Natural killer cell (primary cell): ENCODE data around the gene NPAS3. TPM values are rescaled to one million over a fixed set of nuclear protein-coding genes. Genes with fewer than 3 reads are reported as not detected.

ENCODE experiments used
- ATAC-seq, 3 donors: fragments of 150-1000 bp in 2 of 3; fragments of 200-7000 bp in 1 of 3; cut with Tn5 transposase; 1 replicate in 1 of 3; 2 replicates in 2 of 3; pipeline ENCODE4 v1.10.0; 2021; ENCODE audit warnings: mild to moderate bottlenecking in 2 of 3, moderate library complexity in 2 of 3
- DNase-seq, 2 donors: peaks; one replicate each; pipeline versions ENCODE4 v3.0.0 to v3.0.0-alpha.2; 2013 to 2021; ENCODE audit warnings: mixed read lengths in 1 of 2
- H3K27ac ChIP-seq: one replicate; pipeline ENCODE4 v1.5.1; 2013; ENCODE audit warnings: mild to moderate bottlenecking, low read length
- H3K27me3 ChIP-seq: one replicate; pipeline ENCODE4 v1.6.1; 2013; ENCODE audit warnings: low read length; ENCODE audit not compliant: control insufficient read depth, insufficient read depth
- H3K36me3 ChIP-seq: one replicate; pipeline ENCODE4 v1.6.1; 2013; ENCODE audit warnings: low read length; ENCODE audit not compliant: control insufficient read depth, insufficient read depth
- H3K4me1 ChIP-seq: one replicate; pipeline ENCODE4 v1.6.1; 2013; ENCODE audit warnings: low read length; ENCODE audit not compliant: control insufficient read depth, insufficient read depth
- H3K4me3 ChIP-seq: one replicate; pipeline ENCODE4 v1.5.1; 2013; ENCODE audit warnings: low read length
- H3K9me3 ChIP-seq: one replicate; pipeline ENCODE4 v1.6.1; 2013; ENCODE audit warnings: low read length; ENCODE audit not compliant: control insufficient read depth, insufficient read depth
- H3K27ac Mint-ChIP-seq, 2 donors: one replicate each; pipeline ENCODE4 v1.8.0; 2022; ENCODE audit warnings: mild to moderate bottlenecking in 2 of 2, mixed read lengths in 2 of 2, moderate library complexity in 1 of 2
- H3K27me3 Mint-ChIP-seq, 2 donors: one replicate each; pipeline ENCODE4 v1.8.0; 2022; ENCODE audit warnings: low read depth in 2 of 2, mixed read lengths in 2 of 2
- H3K36me3 Mint-ChIP-seq: one replicate; pipeline ENCODE4 v1.8.0; 2022; ENCODE audit warnings: mixed read lengths
- H3K4me1 Mint-ChIP-seq, 2 donors: one replicate each; pipeline ENCODE4 v1.8.0; 2022; ENCODE audit warnings: mixed read lengths in 2 of 2
- H3K4me3 Mint-ChIP-seq: one replicate; pipeline ENCODE4 v1.8.0; 2022; ENCODE audit warnings: mild to moderate bottlenecking, moderate library complexity, mixed read lengths
- H3K9me3 Mint-ChIP-seq, 2 donors: one replicate each; pipeline ENCODE4 v1.8.0; 2022; ENCODE audit warnings: mixed read lengths in 2 of 2
- WGBS: methylation state at CpG from one replicate; pipeline ENCODE4 v1.1.7; 2013; ENCODE audit warnings: missing lambda C conversion rate; ENCODE audit not compliant: insufficient coverage; 5-methylcytosine and 5-hydroxymethylcytosine counted together
- intact Hi-C: fragments of 100-400 bp; cut with micrococcal nuclease; formaldehyde crosslinking; loops from one replicate; pipeline ENCODE4 v1.14.2; 2022
- total RNA-seq, 4 donors: library from RNA; stranded (reverse); fragments of 120-200 nt in 1 of 4; gene quantifications; one replicate each; pipeline versions ENCODE4 v1.2.3 to v1.2.4, GENCODE V29; 2013 to 2022
- TF ChIP-seq, protein P1 (sequence below): fragments of 200-600 bp; IDR thresholded peaks from one replicate; pipeline ENCODE4 v1.8.0; 2022; ENCODE audit warnings: antibody characterized with exemption

NPAS3 gene
- total RNA-seq, 3 donors from 2014 or later (not counting 1 experiment from before 2014, with no cell fraction given) = not detected

GRCh38 chr14:33655421-33655820 is 716.7 kb downstream of the NPAS3 start:
- no peak overlapping the region for H3K27ac ChIP-seq
- no peak overlapping the region for H3K27ac Mint-ChIP-seq
- 72% methylated on average over 2 of the region's 4 CpGs for WGBS

GRCh38 chr14:33657476-33657875 is 718.8 kb downstream of the NPAS3 start:
- Mint-ChIP-seq H3K27me3 (no peaks in the 10 kb centered on the region), H3K4me3 (no peak overlapping the region), H3K36me3 (no peaks in the 10 kb centered on the region), H3K9me3 (peaks cover 0 to 8% of the 10 kb centered on the region in 2 donors), H3K27ac (no peak overlapping the region), H3K4me1 (no peaks in the 10 kb centered on the region)
- H3K27me3 ChIP-seq = no peaks in the 10 kb centered on the region
- ATAC-seq (no peak), DNase-seq (no peak)
- H3K27ac ChIP-seq = no peak overlapping the region
- no peaks in the 10 kb centered on the region for H3K36me3 ChIP-seq
- TF ChIP-seq, protein P1, sequence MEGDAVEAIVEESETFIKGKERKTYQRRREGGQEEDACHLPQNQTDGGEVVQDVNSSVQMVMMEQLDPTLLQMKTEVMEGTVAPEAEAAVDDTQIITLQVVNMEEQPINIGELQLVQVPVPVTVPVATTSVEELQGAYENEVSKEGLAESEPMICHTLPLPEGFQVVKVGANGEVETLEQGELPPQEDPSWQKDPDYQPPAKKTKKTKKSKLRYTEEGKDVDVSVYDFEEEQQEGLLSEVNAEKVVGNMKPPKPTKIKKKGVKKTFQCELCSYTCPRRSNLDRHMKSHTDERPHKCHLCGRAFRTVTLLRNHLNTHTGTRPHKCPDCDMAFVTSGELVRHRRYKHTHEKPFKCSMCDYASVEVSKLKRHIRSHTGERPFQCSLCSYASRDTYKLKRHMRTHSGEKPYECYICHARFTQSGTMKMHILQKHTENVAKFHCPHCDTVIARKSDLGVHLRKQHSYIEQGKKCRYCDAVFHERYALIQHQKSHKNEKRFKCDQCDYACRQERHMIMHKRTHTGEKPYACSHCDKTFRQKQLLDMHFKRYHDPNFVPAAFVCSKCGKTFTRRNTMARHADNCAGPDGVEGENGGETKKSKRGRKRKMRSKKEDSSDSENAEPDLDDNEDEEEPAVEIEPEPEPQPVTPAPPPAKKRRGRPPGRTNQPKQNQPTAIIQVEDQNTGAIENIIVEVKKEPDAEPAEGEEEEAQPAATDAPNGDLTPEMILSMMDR = no peak
- WGBS = 64% methylated on average over 1 of the region's 3 CpGs
- no peaks in the 10 kb centered on the region for H3K4me1 ChIP-seq
- no peak overlapping the region for H3K4me3 ChIP-seq
- no peaks in the 10 kb centered on the region for H3K9me3 ChIP-seq
- intact Hi-C loops = no loop called here

More at GRCh38 chr14:33655421-33655820, 716.7 kb downstream of the NPAS3 start:
- Mint-ChIP-seq H3K4me3 (no peak overlapping the region), H3K4me1 (no peaks in the 10 kb centered on the region), H3K36me3 (no peaks in the 10 kb centered on the region), H3K27me3 (no peaks in the 10 kb centered on the region), H3K9me3 (peaks cover 0 to 4% of the 10 kb centered on the region in 2 donors)
- ATAC-seq (no peak), DNase-seq (no peak)
- no peaks in the 10 kb centered on the region for H3K4me1 ChIP-seq
- no peaks in the 10 kb centered on the region for H3K27me3 ChIP-seq
- intact Hi-C loops = no loop called here
- no peaks in the 10 kb centered on the region for H3K9me3 ChIP-seq
- H3K4me3 ChIP-seq = no peak overlapping the region
- no peaks in the 10 kb centered on the region for H3K36me3 ChIP-seq
- TF ChIP-seq, protein P1 = no peak

DNA sequence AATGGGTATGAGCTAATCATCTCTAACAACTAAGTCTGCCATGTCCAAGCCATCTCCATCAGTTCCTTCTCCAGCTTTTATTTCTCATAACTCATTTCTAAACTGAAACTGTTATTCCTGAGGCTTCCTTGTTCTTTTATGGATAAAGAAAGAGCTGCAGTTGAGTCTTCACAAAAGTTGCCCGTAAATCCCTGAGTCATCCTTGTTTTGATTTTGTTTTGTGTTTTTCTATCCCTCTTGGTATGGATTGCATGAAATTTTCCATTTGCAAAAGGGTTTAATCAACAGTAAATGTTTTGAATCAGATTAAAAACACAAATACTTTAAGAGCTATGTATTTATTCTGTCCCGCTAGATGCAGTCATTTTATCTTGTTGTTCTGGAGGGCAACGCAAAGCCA is 721.6 kb downstream of the NPAS3 start:
- no peaks in the 10 kb centered on the region for H3K9me3 ChIP-seq
- H3K4me1 ChIP-seq = no peaks in the 10 kb centered on the region
- TF ChIP-seq, protein P1 = no peak
- H3K4me3 ChIP-seq = no peak overlapping the region
- no peaks in the 10 kb centered on the region for H3K27me3 Mint-ChIP-seq
- ATAC-seq (no peak), DNase-seq (no peak)
- 89% methylated on average over 3 of the region's 3 CpGs for WGBS
- no peak overlapping the region for H3K27ac Mint-ChIP-seq
- no peak overlapping the region for H3K27ac ChIP-seq
- H3K9me3 Mint-ChIP-seq = peaks cover 0 to 12% of the 10 kb centered on the region in 2 donors
- no peaks in the 10 kb centered on the region for H3K4me1 Mint-ChIP-seq
- no peaks in the 10 kb centered on the region for H3K36me3 ChIP-seq
- no peaks in the 10 kb centered on the region for H3K27me3 ChIP-seq
- H3K4me3 Mint-ChIP-seq = no peak overlapping the region
- H3K36me3 Mint-ChIP-seq = peaks cover 10% of the 10 kb centered on the region
- intact Hi-C loops = no loop called here

GRCh38 chr14:33661101-33661500 is 722.4 kb downstream of the NPAS3 start:
- no peak overlapping the region for H3K27ac ChIP-seq
- DNase-seq = no peak
- ATAC-seq = no peak
- no peaks in the 10 kb centered on the region for H3K27me3 ChIP-seq
- Mint-ChIP-seq H3K27ac (no peak overlapping the region), H3K9me3 (peaks cover 0 to 12% of the 10 kb centered on the region in 2 donors), H3K36me3 (peaks cover 10% of the 10 kb centered on the region), H3K4me3 (no peak overlapping the region), H3K27me3 (no peaks in the 10 kb centered on the region), H3K4me1 (no peaks in the 10 kb centered on the region)
- no peaks in the 10 kb centered on the region for H3K4me1 ChIP-seq
- no peaks in the 10 kb centered on the region for H3K9me3 ChIP-seq
- no peaks in the 10 kb centered on the region for H3K36me3 ChIP-seq
- 97% methylated on average over 3 of the region's 3 CpGs for WGBS
- no peak overlapping the region for H3K4me3 ChIP-seq
- intact Hi-C loops = no loop called here
- TF ChIP-seq, protein P1 = no peak
